ENCODE results near the gene SLC6A3. TPM values are rescaled to one million over a fixed set of nuclear protein-coding genes. Genes with fewer than 3 reads are reported as not detected.

Gene SLC6A3
- total and polyA plus RNA-seq, 4 donors, result 0.30 to 1.1 (median 0.90) TPM

GRCh38 chr5:1437226-1437829 is 7.9 kb downstream of the SLC6A3 start:
- no peak for ATAC-seq (ENCODE audit: insufficient read depth, low FRiP score)
- Histone ChIP-seq H3K4me3 (no peak overlapping the region), H3K9ac (ENCODE audit: insufficient read depth in 1 of 2, low read length in 2 of 2) (no peak overlapping the region), H3K4me1 (ENCODE audit: control insufficient read depth in 5 of 5, insufficient read depth in 5 of 5, low read length in 5 of 5) (no peaks in the 10 kb centered on the region), H3K9me3 (ENCODE audit: control insufficient read depth in 4 of 4, insufficient read depth in 3 of 4, low read length in 3 of 4) (peaks cover 0 to 11% (median 2%) of the 10 kb centered on the region in 4 donors), H3K36me3 (ENCODE audit: control insufficient read depth in 4 of 4, insufficient read depth in 4 of 4, low read length in 4 of 4) (peaks cover 0 to 5% (median 0%) of the 10 kb centered on the region in 4 donors), H3K27me3 (ENCODE audit: control insufficient read depth in 3 of 3, insufficient read depth in 3 of 3, low read length in 2 of 3) (peaks cover 3 to 6% (median 4%) of the 10 kb centered on the region in 3 donors), H3K27ac (ENCODE audit: low read depth in 1 of 2, low read length in 1 of 2) (no peak overlapping the region)
- TF ChIP-seq CTCF (IDR thresholded peaks at IDR 0.05; ENCODE audit: control extremely low read depth, extremely low read depth), result no peak
- 59 to 61% methylated on average over 9 to 11 of the region's 11 CpGs for WGBS, 2 donors
- no peak for DNase-seq

GRCh38 chr5:1436681-1437080 is 8.6 kb downstream of the SLC6A3 start:
- ATAC-seq (ENCODE audit: insufficient read depth, low FRiP score) (no peak), DNase-seq (no peak)
- H3K9ac ChIP-seq (ENCODE audit: insufficient read depth in 1 of 2, low read length in 2 of 2), result no peak overlapping the region
- H3K27ac ChIP-seq (ENCODE audit: low read depth in 1 of 2, low read length in 1 of 2), result no peak overlapping the region
- peaks cover 0 to 5% (median 0%) of the 10 kb centered on the region in 4 donors for H3K36me3 ChIP-seq (ENCODE audit: control insufficient read depth in 4 of 4, insufficient read depth in 4 of 4, low read length in 4 of 4)
- no peak overlapping the region for H3K4me3 ChIP-seq
- no peaks in the 10 kb centered on the region for H3K4me1 ChIP-seq (ENCODE audit: control insufficient read depth in 5 of 5, insufficient read depth in 5 of 5, low read length in 5 of 5)
- no peak for TF ChIP-seq CTCF (IDR thresholded peaks at IDR 0.05; ENCODE audit: control extremely low read depth, extremely low read depth)
- WGBS, 2 donors, result 87 to 92% methylated on average over 16 of the region's 16 CpGs
- peaks cover 0 to 4% (median 2%) of the 10 kb centered on the region in 3 donors for H3K27me3 ChIP-seq (ENCODE audit: control insufficient read depth in 3 of 3, insufficient read depth in 3 of 3, low read length in 2 of 3)
- H3K9me3 ChIP-seq (ENCODE audit: control insufficient read depth in 4 of 4, insufficient read depth in 3 of 4, low read length in 3 of 4), result peaks cover 0 to 12% (median 2%) of the 10 kb centered on the region in 4 donors

GRCh38 chr5:1436036-1436435 is 9.2 kb downstream of the SLC6A3 start:
- DNase-seq, result no peak

More at GRCh38 chr5:1436036-1436435, 9.2 kb downstream of the SLC6A3 start:
- WGBS, 2 donors, result 84 to 89% methylated on average over 9 to 10 of the region's 10 CpGs
- Histone ChIP-seq H3K9me3 (ENCODE audit: control insufficient read depth in 4 of 4, insufficient read depth in 3 of 4, low read length in 3 of 4) (peaks cover 0 to 9% (median 2%) of the 10 kb centered on the region in 4 donors), H3K36me3 (ENCODE audit: control insufficient read depth in 4 of 4, insufficient read depth in 4 of 4, low read length in 4 of 4) (peaks cover 0 to 5% (median 0%) of the 10 kb centered on the region in 4 donors), H3K4me3 (no peak overlapping the region), H3K4me1 (ENCODE audit: control insufficient read depth in 5 of 5, insufficient read depth in 5 of 5, low read length in 5 of 5) (no peaks in the 10 kb centered on the region), H3K9ac (ENCODE audit: insufficient read depth in 1 of 2, low read length in 2 of 2) (no peak overlapping the region), H3K27me3 (ENCODE audit: control insufficient read depth in 3 of 3, insufficient read depth in 3 of 3, low read length in 2 of 3) (peaks cover 0 to 4% (median 0%) of the 10 kb centered on the region in 3 donors), H3K27ac (ENCODE audit: low read depth in 1 of 2, low read length in 1 of 2) (no peak overlapping the region)
- TF ChIP-seq CTCF (IDR thresholded peaks at IDR 0.05; ENCODE audit: control extremely low read depth, extremely low read depth), result no peak
- ATAC-seq (ENCODE audit: insufficient read depth, low FRiP score), result no peak

Measured in lung (tissue), 12 donors.